Loucy (cell line): ENCODE measurements around the gene POLA2.

Source experiments
- EZH2phosphoT487 ChIP-seq: fragments of 200-600 bp; IDR thresholded peaks from 2 replicates; pipeline ENCODE4 v1.6.1; 2018; ENCODE audit warnings: antibody characterized with exemption, mild to moderate bottlenecking, moderate library complexity, borderline replicate concordance
- TF ChIP-seq, protein P1 (sequence below): fragments of 200-600 bp; sonication (generic); conservative IDR thresholded peaks from 2 replicates; pipeline ENCODE4 v1.5.1; 2014; ENCODE audit warnings: mild to moderate bottlenecking, antibody characterized with exemption, low read length

- TF ChIP-seq, protein P1, sequence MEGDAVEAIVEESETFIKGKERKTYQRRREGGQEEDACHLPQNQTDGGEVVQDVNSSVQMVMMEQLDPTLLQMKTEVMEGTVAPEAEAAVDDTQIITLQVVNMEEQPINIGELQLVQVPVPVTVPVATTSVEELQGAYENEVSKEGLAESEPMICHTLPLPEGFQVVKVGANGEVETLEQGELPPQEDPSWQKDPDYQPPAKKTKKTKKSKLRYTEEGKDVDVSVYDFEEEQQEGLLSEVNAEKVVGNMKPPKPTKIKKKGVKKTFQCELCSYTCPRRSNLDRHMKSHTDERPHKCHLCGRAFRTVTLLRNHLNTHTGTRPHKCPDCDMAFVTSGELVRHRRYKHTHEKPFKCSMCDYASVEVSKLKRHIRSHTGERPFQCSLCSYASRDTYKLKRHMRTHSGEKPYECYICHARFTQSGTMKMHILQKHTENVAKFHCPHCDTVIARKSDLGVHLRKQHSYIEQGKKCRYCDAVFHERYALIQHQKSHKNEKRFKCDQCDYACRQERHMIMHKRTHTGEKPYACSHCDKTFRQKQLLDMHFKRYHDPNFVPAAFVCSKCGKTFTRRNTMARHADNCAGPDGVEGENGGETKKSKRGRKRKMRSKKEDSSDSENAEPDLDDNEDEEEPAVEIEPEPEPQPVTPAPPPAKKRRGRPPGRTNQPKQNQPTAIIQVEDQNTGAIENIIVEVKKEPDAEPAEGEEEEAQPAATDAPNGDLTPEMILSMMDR: no peak
- TF ChIP-seq EZH2phosphoT487: no peak
Observed at GRCh38 chr11:65338676-65339075, 76.9 kb downstream of the POLA2 start.
